ENCODE measurements around the gene NCOA5.

The NCOA5 gene

DNA sequence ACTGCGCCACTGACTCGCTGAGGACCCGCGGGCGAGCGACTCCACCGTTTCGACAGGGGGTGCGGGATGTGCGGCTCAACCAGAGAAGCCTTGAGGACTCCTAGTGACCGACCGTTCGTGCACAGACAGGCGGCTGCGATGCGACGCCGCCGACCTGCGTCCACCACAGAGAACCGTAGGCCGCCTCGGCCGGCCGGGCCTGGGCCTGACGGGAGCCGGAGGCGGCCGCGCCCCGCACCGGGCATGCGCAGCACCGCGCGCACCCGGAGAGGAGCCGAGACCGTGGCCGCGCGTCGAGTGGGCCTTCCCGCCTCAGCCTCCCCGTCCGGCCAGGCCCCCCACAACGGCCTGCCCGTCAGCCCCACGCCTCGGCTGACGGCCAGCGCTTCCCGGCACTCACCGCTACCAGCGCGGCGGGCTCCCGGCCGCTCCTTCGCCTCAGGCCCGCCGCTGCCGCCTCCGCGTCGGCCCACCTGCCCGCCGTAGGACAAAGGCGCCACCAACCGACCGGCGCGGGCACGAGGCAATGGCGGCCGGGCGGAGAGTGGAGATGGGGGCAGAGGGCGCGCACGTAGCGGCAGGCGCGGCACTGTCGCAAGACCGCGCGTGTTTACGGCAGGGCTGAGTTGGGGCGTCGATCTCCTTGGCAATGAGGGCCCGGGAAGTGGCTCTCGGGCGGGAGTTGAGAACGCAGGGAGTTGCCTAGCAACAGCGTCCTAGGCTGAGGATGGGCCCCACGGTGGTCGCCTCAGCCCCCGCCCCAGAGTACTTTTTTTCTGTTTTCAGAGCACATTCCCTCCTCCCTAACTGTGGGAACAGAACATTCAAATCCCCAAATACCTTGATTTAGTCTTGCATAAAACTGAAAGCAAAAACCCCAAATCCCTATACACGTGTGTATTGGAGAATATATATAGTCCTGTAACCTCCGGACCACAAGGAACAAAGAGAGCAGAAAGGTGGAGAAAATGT lies at the start of gene NCOA5:
Gene NCOA5, minus strand, starts transcription at position 546 of the 972 bp plus-strand sequence. CDS start 10,538 bp downstream, outside the sequence.
- DNase-seq (ENCODE audit: low spot score), result peak; percentile 92

GRCh38 chr20:46139266-46139889 lies 49.6 kb upstream of the NCOA5 start:
- no peak for DNase-seq (ENCODE audit: low spot score)

GRCh38 chr20:46137816-46138215 lies 48.1 kb upstream of the NCOA5 start:
- no peak for DNase-seq (ENCODE audit: low spot score)

DNA sequence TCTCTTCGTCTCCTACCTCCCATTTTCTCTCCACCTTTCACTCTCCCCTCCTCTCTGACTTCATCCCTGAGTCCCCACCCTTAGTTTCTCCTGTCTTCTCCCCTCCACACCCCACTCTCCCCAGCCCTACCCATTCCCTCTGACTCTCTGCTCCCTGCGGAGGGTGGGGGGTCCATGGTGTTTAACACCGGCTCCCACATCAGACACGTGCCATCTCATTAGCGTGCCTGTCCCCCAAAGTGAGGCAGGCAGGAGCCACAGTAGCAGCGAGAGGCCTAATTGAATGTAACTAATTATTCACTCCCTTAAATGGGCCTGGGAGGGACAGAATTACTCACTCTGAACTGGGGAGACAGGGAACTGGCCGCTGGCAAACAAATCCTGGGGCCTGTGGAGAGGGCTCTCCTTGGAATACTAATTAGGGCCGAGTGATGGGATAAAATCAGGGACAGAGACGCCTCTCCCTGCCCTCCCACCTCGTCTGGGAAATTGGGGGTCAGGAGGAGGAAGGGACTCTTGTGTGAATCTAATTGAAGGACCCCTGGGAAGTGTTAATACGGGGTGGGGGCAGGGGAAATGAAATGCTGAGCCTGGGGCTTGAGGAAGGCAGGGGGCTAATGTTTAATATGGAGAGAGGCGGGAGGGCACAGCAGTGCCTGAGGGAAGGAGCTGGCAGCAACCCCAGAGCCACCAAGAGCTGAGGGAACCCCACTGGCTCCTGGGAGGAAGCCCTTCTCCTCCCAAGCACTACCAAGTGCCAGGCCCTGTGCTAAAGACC lies 46.3 kb upstream of the NCOA5 start:
- DNase-seq (ENCODE audit: low spot score), result no peak

GRCh38 chr20:46134716-46135115 lies 45.0 kb upstream of the NCOA5 start:
- DNase-seq (ENCODE audit: low spot score), result no peak

DNA sequence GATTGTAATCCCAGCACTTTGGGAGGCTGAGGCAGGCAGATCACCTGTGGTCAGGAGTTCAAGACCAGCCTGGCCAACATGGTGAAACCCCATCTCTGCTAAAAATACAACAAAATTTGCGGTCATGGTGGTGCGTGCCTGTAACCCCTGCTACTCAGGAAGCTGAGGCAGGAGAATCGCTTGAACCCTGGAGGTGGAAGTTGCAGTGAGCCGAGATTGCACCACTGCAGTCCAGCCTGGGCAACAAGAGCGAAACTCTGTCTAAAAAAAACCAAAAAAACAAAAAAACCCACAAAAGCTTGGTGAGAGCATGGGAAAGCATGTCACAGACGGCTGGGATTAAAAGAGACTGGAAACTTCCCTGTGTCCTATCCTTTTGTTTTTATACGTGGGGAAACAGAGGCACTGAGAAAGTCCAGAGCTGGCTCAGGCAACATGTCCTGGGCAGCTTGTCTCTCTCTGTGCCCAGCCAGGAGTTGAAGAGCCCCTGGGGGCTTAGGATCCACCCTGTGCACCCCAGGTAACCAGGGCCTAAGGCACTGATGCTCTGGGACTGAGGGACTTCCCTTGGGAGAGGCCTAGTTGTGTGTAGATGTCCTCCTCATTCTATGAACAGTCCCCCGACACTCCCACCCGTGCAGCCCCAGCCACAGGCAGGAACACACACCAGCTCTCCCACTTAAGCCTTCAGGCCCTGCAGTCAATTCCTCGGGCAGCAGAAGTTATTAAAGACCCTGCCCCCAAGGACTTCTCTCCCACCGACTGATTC lies 44.3 kb upstream of the NCOA5 start:
- no peak for DNase-seq (ENCODE audit: low spot score)

GRCh38 chr20:46132705-46133120 lies 43.0 kb upstream of the NCOA5 start:
- peak; percentile 42 for DNase-seq (ENCODE audit: low spot score)

DNA sequence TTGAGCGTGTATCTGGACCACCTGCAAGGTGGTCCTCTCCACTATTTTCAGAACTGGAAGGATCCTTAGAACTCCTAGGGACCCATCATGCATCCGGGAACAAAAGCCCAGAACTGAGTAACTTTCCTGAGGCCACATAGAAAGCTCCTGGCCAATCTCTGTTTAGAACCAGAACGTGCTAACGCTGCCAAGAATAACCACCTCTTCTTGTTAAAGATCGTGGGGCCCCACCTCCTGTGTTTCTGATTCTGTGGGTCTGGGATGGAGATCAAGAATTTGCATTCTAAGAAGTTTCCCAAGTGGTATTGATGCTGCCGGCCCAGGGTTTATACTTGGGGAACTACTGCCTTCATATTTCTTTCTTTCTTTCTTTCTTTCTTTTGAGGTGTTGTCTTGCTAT lies 41.6 kb upstream of the NCOA5 start:
- no peak for DNase-seq (ENCODE audit: low spot score)

GRCh38 chr20:46130534-46130933 lies 40.8 kb upstream of the NCOA5 start:
- DNase-seq (ENCODE audit: low spot score), result no peak

DNA sequence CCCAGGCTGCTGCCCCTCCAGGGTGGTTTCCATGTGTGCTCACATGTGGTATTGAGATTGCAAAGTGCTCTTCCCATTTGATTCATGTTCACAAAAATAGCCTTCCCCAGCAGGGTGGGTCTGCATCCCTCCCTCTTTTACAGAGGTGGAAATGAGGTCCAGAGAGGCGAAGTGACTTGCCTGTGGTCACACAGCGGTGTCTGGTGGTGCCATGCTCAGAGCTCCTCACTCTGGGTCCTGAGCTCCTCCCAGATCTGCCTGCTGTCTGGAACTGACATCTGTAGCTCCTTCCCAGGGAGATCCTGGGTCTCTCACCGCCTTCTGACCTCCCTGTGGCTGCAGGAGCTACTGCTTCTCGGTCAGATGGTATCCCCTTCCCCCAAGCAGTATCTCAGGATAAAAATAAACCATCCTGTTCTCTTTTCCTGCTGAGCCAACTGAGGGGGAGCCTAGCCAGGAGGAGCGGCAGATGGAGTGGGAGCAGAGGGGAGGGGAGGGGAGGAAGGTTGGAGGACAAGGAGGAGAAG lies 40.3 kb upstream of the NCOA5 start:
- no peak for DNase-seq (ENCODE audit: low spot score)

- DNase-seq (ENCODE audit: low spot score), result peak; percentile 6
Observed at GRCh38 chr20:46128310-46129151, 38.8 kb upstream of the NCOA5 start.

DNA sequence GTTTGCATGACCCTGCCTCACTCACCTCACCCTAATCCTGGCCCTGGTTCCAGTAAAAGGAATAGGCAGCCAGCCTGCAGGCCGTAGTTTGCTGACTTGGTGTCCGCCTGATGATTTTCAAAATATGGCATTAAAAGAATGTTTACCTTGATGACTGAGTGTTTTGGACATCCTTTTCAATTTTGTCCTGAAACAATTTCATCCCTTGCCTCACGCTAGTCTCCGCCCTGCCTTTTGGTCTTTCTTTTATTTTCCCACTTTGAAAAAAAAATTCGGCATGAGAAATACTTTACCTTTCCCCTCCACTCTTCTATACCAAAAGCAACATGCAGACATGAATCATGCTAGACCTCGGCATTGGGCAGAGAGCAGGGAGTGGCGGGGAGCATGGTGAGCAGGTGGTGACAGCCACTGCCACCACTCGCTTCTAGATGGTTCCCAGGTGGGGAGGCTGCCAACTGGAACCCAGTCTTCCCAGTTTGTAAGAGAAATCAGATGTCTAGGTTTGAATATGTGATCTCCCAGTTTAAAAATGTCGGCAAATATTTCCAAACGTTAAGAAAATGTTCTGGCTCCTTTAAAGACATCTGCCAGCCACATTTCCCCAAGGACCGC lies 37.7 kb upstream of the NCOA5 start:
- no peak for DNase-seq (ENCODE audit: low spot score)

DNA sequence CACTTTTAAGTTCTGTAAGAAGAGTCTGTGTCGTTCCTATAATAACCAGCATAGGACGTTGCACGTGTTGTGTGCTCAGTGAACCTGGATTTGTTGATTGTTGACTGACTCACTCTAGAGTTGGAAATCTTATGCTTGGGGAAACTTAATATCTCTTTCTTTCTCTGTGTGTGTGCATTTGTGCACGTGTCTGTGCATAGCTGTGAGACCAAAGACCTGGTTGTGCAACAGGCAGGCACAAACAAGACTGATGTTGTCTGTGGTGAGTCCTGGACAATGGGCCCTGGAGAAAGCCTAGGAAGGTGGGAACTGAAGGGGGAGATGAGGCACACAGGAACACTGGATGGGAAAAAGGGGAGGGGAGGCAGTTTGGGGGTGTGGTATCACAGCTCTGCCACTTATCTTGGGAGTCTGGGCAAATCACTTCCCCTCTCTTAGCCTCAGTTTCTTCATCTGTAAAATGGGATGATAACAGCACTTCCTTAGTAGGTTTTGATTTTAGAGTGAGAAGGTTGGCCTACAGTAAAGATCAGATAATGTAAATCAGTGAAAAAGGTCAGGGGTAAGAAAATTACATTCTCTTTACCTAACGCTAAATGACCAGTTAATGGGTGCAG lies 36.8 kb upstream of the NCOA5 start:
- no peak for DNase-seq (ENCODE audit: low spot score)

DNA sequence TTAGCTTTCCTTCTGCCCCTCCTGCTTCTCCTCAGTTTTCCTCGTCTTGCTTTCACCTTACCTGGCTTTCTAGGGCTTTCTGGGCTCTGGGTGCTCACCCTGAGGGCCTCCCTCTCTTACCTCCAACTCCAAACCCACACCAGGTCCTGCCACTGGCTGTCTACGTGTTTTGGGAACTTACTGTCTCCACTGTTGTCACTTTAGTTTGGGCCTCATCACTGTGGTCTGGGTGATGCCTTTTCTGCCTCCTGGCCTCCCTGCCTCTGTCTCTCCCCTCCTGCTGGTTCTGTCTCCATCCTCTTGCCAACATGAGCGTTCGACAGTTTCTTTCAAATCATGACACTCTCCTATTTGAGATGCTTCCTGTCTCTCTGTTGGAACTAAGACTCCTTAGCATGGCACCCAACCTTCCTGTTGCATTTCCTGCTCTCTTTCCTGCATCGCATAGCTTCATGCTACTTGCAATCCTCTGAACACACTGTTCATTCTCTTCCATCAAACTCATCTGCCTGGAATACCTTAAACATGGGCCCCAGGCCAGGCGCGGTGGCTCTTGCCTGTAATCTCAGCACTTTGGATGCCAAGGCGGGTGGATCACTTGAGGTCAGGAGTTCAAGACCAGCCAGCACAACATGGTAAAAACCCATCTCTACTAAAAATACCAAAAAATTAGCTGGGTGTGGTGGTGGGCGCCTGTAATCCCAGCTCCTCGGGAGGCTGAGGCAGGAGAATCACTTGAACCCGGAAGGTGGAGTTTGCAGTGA lies 33.9 kb upstream of the NCOA5 start:
- no peak for DNase-seq (ENCODE audit: low spot score)

GRCh38 chr20:46122516-46123481 lies 33.0 kb upstream of the NCOA5 start:
- no peak for DNase-seq (ENCODE audit: low spot score)

DNA sequence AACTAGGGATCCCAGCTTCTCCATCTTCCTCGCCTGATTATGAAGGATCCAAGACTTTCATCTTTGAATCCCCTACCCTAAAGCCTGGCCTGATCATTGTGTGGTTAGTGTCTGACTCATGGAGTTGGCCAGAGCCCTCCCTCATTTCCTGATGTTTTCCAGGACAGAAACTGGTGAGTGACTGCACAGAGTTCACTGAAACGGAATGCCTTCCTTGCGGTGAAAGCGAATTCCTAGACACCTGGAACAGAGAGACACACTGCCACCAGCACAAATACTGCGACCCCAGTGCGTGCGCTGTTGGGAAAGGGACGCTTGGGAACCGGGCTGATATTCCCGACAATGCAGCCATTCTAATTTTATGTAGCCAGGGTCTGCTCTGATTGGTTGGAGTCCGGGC lies 32.3 kb upstream of the NCOA5 start:
- DNase-seq (ENCODE audit: low spot score), result no peak

DNA sequence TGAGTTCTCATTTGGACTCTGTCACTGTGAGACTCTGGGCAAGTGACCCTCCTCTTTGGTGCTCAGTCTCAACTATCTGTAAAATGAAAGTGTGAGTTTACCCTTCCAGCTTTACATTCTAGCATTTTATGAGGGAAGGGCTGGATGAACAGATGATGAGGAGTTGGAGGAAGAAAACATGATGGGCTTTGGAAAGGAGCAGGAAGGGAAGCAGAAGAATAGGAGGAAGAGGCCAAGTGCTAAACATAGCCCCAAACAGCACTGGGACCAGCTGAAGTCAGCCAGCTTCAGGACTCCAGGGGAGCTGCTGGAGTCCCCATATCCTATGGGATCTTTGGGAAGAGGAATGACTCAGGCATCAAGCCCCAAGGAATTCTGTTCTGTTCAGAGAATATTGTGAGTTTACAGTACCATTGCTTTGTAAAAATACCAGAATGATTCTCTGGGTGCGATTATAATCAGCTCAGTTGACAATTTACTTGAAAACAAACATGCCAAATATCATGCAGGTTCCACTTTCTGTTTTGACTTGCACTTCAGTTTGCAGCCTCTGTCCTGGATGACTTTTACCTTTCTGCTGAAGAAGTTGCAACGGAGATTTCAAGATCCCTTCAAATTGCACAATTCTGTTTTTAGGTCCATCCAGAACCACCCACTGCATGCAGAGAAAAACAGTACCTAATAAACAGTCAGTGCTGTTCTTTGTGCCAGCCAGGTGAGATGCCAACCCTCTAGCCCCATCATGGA lies 31.6 kb upstream of the NCOA5 start:
- DNase-seq (ENCODE audit: low spot score), result no peak

All from hematopoietic multipotent progenitor cell treated with erythropoietin and hydrocortisone succinate and interleukin-3 and kit ligand, for 15 days (in vitro differentiated cells).